Naive thymus-derived CD4-positive, alpha-beta T cell (primary cell): ENCODE results near the gene CALN1. TPM values are rescaled to one million over a fixed set of nuclear protein-coding genes. Genes with fewer than 3 reads are reported as not detected.

Experiments
- ATAC-seq: fragments of 150-1000 bp; cut with Tn5 transposase; 2 replicates; pipeline ENCODE4 v1.10.0; 2021; ENCODE audit warnings: mild to moderate bottlenecking, moderate library complexity
- CTCF ChIA-PET: fragments of 350-600 bp; sonication (Branson Sonifier 250); formaldehyde crosslinking; loops from one replicate; lab custom pipeline; 2021; ENCODE audit warnings: antibody characterized with exemption; lab: Charles Lee
- POLR2A ChIA-PET: fragments of 350-600 bp; sonication (Branson Sonifier 250); formaldehyde crosslinking; loops from one replicate; lab custom pipeline; 2021; ENCODE audit warnings: antibody characterized with exemption, inconsistent platforms; lab: Charles Lee
- DNase-seq, 9 donors: peaks; one replicate each; pipeline versions ENCODE4 v3.0.0 to v3.0.0-alpha.2; 2020 to 2022; ENCODE audit warnings: mixed read lengths in 1 of 9
- H3K27ac ChIP-seq: one replicate; pipeline ENCODE4 v1.7.0; 2013; ENCODE audit warnings: mild to moderate bottlenecking, low read depth, low read length, moderate library complexity
- H3K27me3 ChIP-seq, 2 donors: one replicate each; pipeline ENCODE4 v1.7.0; 2013; ENCODE audit warnings: low read length in 2 of 2, mild to moderate bottlenecking in 2 of 2, moderate library complexity in 2 of 2; ENCODE audit not compliant: control insufficient read depth in 2 of 2, insufficient read depth in 2 of 2
- H3K36me3 ChIP-seq, 3 experiments: 1 replicate in 2 of 3; 2 replicates in 1 of 3; pipeline ENCODE4 v1.7.0; 2013; ENCODE audit warnings: low read length in 3 of 3, mild to moderate bottlenecking in 3 of 3, moderate library complexity in 1 of 3; ENCODE audit not compliant: insufficient read depth in 3 of 3, control insufficient read depth in 2 of 3
- H3K4me1 ChIP-seq, 2 donors: one replicate each; pipeline ENCODE4 v1.7.0; 2013; ENCODE audit warnings: low read length in 2 of 2, mild to moderate bottlenecking in 2 of 2, moderate library complexity in 1 of 2; ENCODE audit not compliant: control insufficient read depth in 2 of 2, insufficient read depth in 2 of 2
- H3K4me3 ChIP-seq: 2 replicates; pipeline ENCODE4 v1.7.0; 2013; ENCODE audit warnings: mild to moderate bottlenecking, low read length
- H3K9me3 ChIP-seq, 3 experiments: 1 replicate in 2 of 3; 2 replicates in 1 of 3; pipeline ENCODE4 v1.7.0; 2013; ENCODE audit warnings: low read length in 3 of 3; ENCODE audit not compliant: control insufficient read depth in 2 of 3
- H3K27ac Mint-ChIP-seq, 9 donors: one replicate each; pipeline ENCODE4 v1.8.0; 2020 to 2022; ENCODE audit warnings: mixed read lengths in 9 of 9, mild to moderate bottlenecking in 8 of 9, moderate library complexity in 5 of 9, inconsistent platforms in 2 of 9
- H3K27me3 Mint-ChIP-seq, 5 donors: one replicate each; pipeline ENCODE4 v1.8.0; 2021 to 2022; ENCODE audit warnings: mixed read lengths in 5 of 5, mild to moderate bottlenecking in 1 of 5
- H3K36me3 Mint-ChIP-seq, 5 donors: one replicate each; pipeline ENCODE4 v1.8.0; 2020 to 2022; ENCODE audit warnings: mixed read lengths in 5 of 5, mild to moderate bottlenecking in 3 of 5, inconsistent platforms in 1 of 5
- H3K4me1 Mint-ChIP-seq, 7 donors: one replicate each; pipeline ENCODE4 v1.8.0; 2020 to 2022; ENCODE audit warnings: mixed read lengths in 7 of 7, mild to moderate bottlenecking in 3 of 7, inconsistent platforms in 1 of 7
- H3K4me3 Mint-ChIP-seq, 10 donors: one replicate each; pipeline ENCODE4 v1.8.0; 2020 to 2022; ENCODE audit warnings: mild to moderate bottlenecking in 10 of 10, mixed read lengths in 10 of 10, moderate library complexity in 6 of 10, inconsistent platforms in 2 of 10
- H3K9me3 Mint-ChIP-seq, 11 donors: one replicate each; pipeline ENCODE4 v1.8.0; 2020 to 2022; ENCODE audit warnings: mixed read lengths in 11 of 11, mild to moderate bottlenecking in 4 of 11, inconsistent platforms in 1 of 11, moderate library complexity in 1 of 11
- intact Hi-C, 2 donors: fragments of 100-400 bp; cut with micrococcal nuclease; formaldehyde crosslinking; loops; one replicate each; pipeline ENCODE4 v1.15.1; 2023
- polyA plus RNA-seq, 2 donors: library from polyadenylated mRNA; unstranded; fragments of 300-500 nt; fragmentation: Illumina TruSeq; gene quantifications; one replicate each; pipeline ENCODE4 v1.2.3, GENCODE V29; 2021
- total RNA-seq, 6 experiments: library from RNA in 5 of 6; stranded (reverse) in 5 of 6; gene quantifications; 1 replicate in 5 of 6; 2 replicates in 1 of 6; pipeline ENCODE4 v1.2.3 and lab custom pipeline; 2021 to 2026

CALN1 gene
- total and polyA plus RNA-seq, 7 experiments from 2014 or later: 0.03 to 0.17 TPM; not detected in 5

GRCh38 chr7:72023926-72024325 is 388.2 kb downstream of the CALN1 start:
- Mint-ChIP-seq H3K4me3 (no peak overlapping the region), H3K9me3 (peaks cover 0 to 29% (median 14%) of the 10 kb centered on the region in 11 donors), H3K4me1 (no peaks in the 10 kb centered on the region), H3K36me3 (peaks cover 0 to 3% (median 0%) of the 10 kb centered on the region in 5 donors), H3K27ac (no peak overlapping the region), H3K27me3 (no peaks in the 10 kb centered on the region)
- ChIA-PET POLR2A (no interaction called here), CTCF (no interaction called here)
- Histone ChIP-seq H3K36me3 (no peaks in the 10 kb centered on the region), H3K9me3 (peaks cover 0 to 13% (median 0%) of the 10 kb centered on the region in 3 experiments), H3K4me3 (no peak overlapping the region), H3K4me1 (no peaks in the 10 kb centered on the region), H3K27ac (no peak overlapping the region), H3K27me3 (no peaks in the 10 kb centered on the region)
- DNase-seq (no peak), ATAC-seq (no peak)
- intact Hi-C loops: no loop called here

GRCh38 chr7:72021716-72022115 is 390.4 kb downstream of the CALN1 start:
- Histone ChIP-seq H3K27ac (no peak overlapping the region), H3K9me3 (peaks cover 0 to 13% (median 0%) of the 10 kb centered on the region in 3 experiments), H3K4me3 (no peak overlapping the region), H3K4me1 (no peaks in the 10 kb centered on the region), H3K36me3 (no peaks in the 10 kb centered on the region), H3K27me3 (no peaks in the 10 kb centered on the region)
- no peak overlapping the region for H3K27ac Mint-ChIP-seq
- intact Hi-C loops: no loop called here
- peaks cover 0 to 3% (median 0%) of the 10 kb centered on the region in 5 donors for H3K36me3 Mint-ChIP-seq
- H3K4me3 Mint-ChIP-seq: no peak overlapping the region
- DNase-seq: no peak
- no peaks in the 10 kb centered on the region for H3K27me3 Mint-ChIP-seq
- H3K4me1 Mint-ChIP-seq: no peaks in the 10 kb centered on the region
- ChIA-PET CTCF (no interaction called here), POLR2A (no interaction called here)
- peaks cover 0 to 24% (median 11%) of the 10 kb centered on the region in 11 donors for H3K9me3 Mint-ChIP-seq
- ATAC-seq: no peak

DNA sequence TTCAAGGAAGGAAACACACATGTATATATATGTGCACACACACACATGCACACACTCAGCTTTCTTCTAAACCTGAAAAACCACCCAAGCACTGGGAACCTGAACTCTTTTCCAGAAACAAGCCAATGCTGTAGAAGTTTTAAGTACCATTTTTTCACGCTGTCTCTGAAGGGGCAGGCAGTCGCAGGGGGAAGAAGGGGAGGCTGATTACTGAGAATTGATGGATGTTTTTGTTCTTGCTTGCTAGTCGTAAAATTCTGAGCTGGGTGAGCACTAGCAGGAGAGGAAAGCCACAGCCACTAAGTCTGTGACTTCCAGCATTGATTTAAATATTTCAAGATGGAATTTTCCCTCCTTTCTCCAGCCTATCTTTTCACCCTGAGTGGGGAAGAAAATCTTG is 391.8 kb downstream of the CALN1 start:
- Mint-ChIP-seq H3K27ac (no peak overlapping the region), H3K4me3 (no peak overlapping the region), H3K36me3 (no peaks in the 10 kb centered on the region), H3K27me3 (no peaks in the 10 kb centered on the region), H3K9me3 (peaks cover 0 to 16% (median 9%) of the 10 kb centered on the region in 11 donors), H3K4me1 (no peaks in the 10 kb centered on the region)
- POLR2A ChIA-PET: no interaction called here
- H3K9me3 ChIP-seq: peaks cover 0 to 13% (median 0%) of the 10 kb centered on the region in 3 experiments
- H3K36me3 ChIP-seq: no peaks in the 10 kb centered on the region
- H3K27ac ChIP-seq: no peak overlapping the region
- CTCF ChIA-PET: no interaction called here
- no peak overlapping the region for H3K4me3 ChIP-seq
- no peak for DNase-seq
- intact Hi-C loops: no loop called here
- H3K4me1 ChIP-seq: no peaks in the 10 kb centered on the region
- ATAC-seq: no peak
- H3K27me3 ChIP-seq: no peaks in the 10 kb centered on the region

DNA sequence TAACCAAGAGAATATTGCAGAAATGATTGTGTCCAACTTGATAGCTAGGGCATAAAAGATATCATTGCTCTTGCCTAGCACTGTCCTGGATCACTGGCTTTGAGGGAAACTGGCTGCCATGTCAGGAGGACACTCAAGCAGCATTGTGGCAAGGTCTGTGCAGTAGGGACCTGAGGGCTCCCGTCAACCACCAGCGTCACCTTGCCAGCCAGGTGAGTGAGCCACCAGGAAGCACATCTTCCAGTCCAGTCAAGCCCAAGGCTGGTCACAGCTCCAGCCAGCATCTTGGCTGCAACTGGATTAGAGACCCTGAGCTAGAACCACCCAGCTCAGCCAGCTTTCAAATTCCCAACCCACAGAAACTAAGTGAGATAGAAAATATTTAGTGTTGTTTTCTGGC is 392.7 kb downstream of the CALN1 start:
- H3K36me3 ChIP-seq: no peaks in the 10 kb centered on the region
- ATAC-seq (no peak), DNase-seq (no peak)
- H3K4me3 Mint-ChIP-seq: no peak overlapping the region
- no peaks in the 10 kb centered on the region for H3K36me3 Mint-ChIP-seq
- no peak overlapping the region for H3K27ac ChIP-seq
- H3K4me1 Mint-ChIP-seq: no peaks in the 10 kb centered on the region
- peaks cover 0 to 16% (median 9%) of the 10 kb centered on the region in 11 donors for H3K9me3 Mint-ChIP-seq
- H3K27me3 ChIP-seq: no peaks in the 10 kb centered on the region
- H3K27me3 Mint-ChIP-seq: no peaks in the 10 kb centered on the region
- POLR2A ChIA-PET: no interaction called here
- H3K9me3 ChIP-seq: peaks cover 0 to 13% (median 0%) of the 10 kb centered on the region in 3 experiments
- H3K27ac Mint-ChIP-seq: no peak overlapping the region
- CTCF ChIA-PET: no interaction called here
- H3K4me1 ChIP-seq: no peaks in the 10 kb centered on the region
- H3K4me3 ChIP-seq: no peak overlapping the region
- intact Hi-C loops: no loop called here

DNA sequence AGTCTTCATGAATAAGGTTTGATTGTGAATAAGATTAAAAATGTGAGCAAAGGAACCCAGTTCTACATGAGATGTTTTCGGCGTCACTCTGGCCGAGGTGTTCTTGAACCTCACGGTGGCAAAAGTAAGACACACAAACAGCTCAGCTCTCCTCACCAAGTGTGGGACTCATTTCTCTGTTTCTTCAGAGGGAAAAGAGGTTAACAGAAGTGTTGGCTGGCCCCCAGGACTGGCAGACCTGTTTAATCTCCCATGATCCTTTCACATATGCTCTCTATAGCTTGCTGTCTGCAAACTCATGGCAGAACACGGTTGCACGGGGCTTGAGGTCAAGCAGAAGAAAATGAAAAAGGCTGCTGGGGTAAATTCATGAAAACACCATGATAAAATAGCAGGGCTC is 394.4 kb downstream of the CALN1 start:
- ATAC-seq: no peak
- CTCF ChIA-PET: no interaction called here

DNA sequence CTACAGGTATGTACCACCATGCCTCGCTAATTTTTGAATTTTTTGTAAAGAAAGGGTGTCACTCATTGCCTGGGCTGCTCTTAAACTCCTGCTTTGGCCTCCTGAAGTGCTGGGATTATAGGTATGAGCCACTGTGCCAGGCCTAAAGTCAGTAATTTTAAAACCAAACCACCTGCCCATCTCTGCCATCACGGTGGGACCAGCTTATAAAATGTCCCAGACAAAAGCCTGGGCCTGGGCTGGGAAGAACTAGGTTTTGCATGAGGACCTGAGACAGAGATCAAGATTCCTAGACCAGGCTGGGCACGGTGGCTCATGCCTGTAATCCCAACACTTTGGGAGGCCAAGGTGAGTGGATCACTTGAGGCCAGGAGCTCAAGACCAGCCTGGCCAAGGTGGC is 395.6 kb downstream of the CALN1 start:
- Histone ChIP-seq H3K4me1 (no peaks in the 10 kb centered on the region), H3K27me3 (no peaks in the 10 kb centered on the region), H3K4me3 (no peak overlapping the region), H3K36me3 (no peaks in the 10 kb centered on the region), H3K27ac (no peak overlapping the region), H3K9me3 (peaks cover 0 to 13% (median 0%) of the 10 kb centered on the region in 3 experiments)
- intact Hi-C loops: no loop called here
- CTCF ChIA-PET: no interaction called here
- Mint-ChIP-seq H3K36me3 (no peaks in the 10 kb centered on the region), H3K4me1 (no peaks in the 10 kb centered on the region), H3K4me3 (no peak overlapping the region), H3K9me3 (peaks cover 0 to 12% (median 4%) of the 10 kb centered on the region in 11 donors), H3K27ac (no peak overlapping the region), H3K27me3 (no peaks in the 10 kb centered on the region)
- POLR2A ChIA-PET: no interaction called here
- ATAC-seq (no peak), DNase-seq (no peak)

More for the DNA sequence above, 394.4 kb downstream of the CALN1 start:
- Mint-ChIP-seq H3K27me3 (no peaks in the 10 kb centered on the region), H3K27ac (no peak overlapping the region), H3K9me3 (peaks cover 0 to 14% (median 5%) of the 10 kb centered on the region in 11 donors), H3K36me3 (no peaks in the 10 kb centered on the region), H3K4me3 (no peak overlapping the region), H3K4me1 (no peaks in the 10 kb centered on the region)
- H3K27me3 ChIP-seq: no peaks in the 10 kb centered on the region
- POLR2A ChIA-PET: no interaction called here
- no peak overlapping the region for H3K4me3 ChIP-seq
- H3K36me3 ChIP-seq: no peaks in the 10 kb centered on the region
- intact Hi-C loops: no loop called here
- peaks cover 0 to 13% (median 0%) of the 10 kb centered on the region in 3 experiments for H3K9me3 ChIP-seq
- DNase-seq: no peak
- H3K4me1 ChIP-seq: no peaks in the 10 kb centered on the region
- H3K27ac ChIP-seq: no peak overlapping the region

DNA sequence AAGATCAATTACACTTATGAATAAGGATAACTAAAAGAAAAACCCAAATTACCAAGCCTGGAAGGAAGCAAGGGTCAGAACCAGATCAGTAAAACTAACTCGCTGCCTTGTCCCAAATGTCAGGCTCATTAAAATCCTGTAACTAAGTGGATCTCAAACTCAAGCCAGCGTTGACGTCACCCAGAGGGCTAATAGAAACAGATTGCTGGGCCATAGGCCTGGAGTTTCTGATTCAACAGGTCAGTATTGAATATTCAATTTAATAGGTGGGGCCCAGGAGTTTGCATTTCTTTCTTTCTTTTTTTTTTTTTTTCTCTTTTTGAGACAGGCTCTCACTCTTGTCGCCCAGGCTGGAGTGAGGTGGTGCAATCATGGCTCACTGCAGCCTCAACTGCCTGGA is 397.0 kb downstream of the CALN1 start:
- Histone ChIP-seq H3K9me3 (peaks cover 0 to 8% (median 0%) of the 10 kb centered on the region in 3 experiments), H3K4me3 (no peak overlapping the region), H3K27me3 (no peaks in the 10 kb centered on the region), H3K27ac (no peak overlapping the region), H3K4me1 (no peaks in the 10 kb centered on the region), H3K36me3 (no peaks in the 10 kb centered on the region)
- Mint-ChIP-seq H3K27me3 (no peaks in the 10 kb centered on the region), H3K4me1 (no peaks in the 10 kb centered on the region), H3K27ac (no peak overlapping the region), H3K9me3 (peaks cover 0 to 19% (median 3%) of the 10 kb centered on the region in 11 donors), H3K36me3 (no peaks in the 10 kb centered on the region), H3K4me3 (no peak overlapping the region)
- DNase-seq (no peak), ATAC-seq (no peak)
- intact Hi-C loops: no loop called here
- POLR2A ChIA-PET: no interaction called here
- CTCF ChIA-PET: no interaction called here
